Neural cell (in vitro differentiated cells): Measurements from ENCODE around the gene CAMKMT. TPM values are rescaled to one million over a fixed set of nuclear protein-coding genes. Genes with fewer than 3 reads are reported as not detected.
A peak's percentile ranks its signal among the peaks of the same experiment; 100 is the strongest.

Source experiments
- H2AFZ ChIP-seq: fragments of 200-600, 300-800 bp; sonication (generic), shearing (Covaris generic); 2 replicates; pipeline ENCODE4 v1.6.0; 2014; ENCODE audit warnings: low read depth, mild to moderate bottlenecking, antibody characterized with exemption, low read length, moderate library complexity
- H3F3A ChIP-seq: fragments of 200-600 bp; shearing (Covaris generic); 2 replicates; pipeline ENCODE4 v1.6.1; 2016; ENCODE audit warnings: mild to moderate bottlenecking, moderate library complexity, mixed read lengths, antibody characterized with exemption, low read length; ENCODE audit not compliant: insufficient read depth, poor library complexity, severe bottlenecking
- H3K27ac ChIP-seq: fragments of 200-600, 300-800 bp; sonication (generic), shearing (Covaris generic); 2 replicates; pipeline ENCODE4 v1.5.1; 2014; ENCODE audit warnings: mild to moderate bottlenecking, low read length, moderate library complexity
- H3K27me3 ChIP-seq: fragments of 300-800, 200-600 bp; sonication (generic), shearing (Covaris generic); 2 replicates; pipeline ENCODE4 v1.6.0; 2014; ENCODE audit warnings: mild to moderate bottlenecking, low read depth, low read length, moderate library complexity; ENCODE audit not compliant: insufficient read depth
- H3K36me3 ChIP-seq: fragments of 300-800, 200-600 bp; sonication (generic), shearing (Covaris generic); 2 replicates; pipeline ENCODE4 v1.5.1; 2014; ENCODE audit warnings: mild to moderate bottlenecking, antibody characterized with exemption, low read length, moderate library complexity; ENCODE audit not compliant: insufficient read depth
- H3K4me2 ChIP-seq: fragments of 300-800, 200-600 bp; sonication (generic), shearing (Covaris generic); 2 replicates; pipeline ENCODE4 v1.6.0; 2014; ENCODE audit warnings: mild to moderate bottlenecking, low read length
- H3K4me3 ChIP-seq: fragments of 300-800, 200-600 bp; sonication (generic), shearing (Covaris generic); 2 replicates; pipeline ENCODE4 v1.5.1; 2014; ENCODE audit warnings: mild to moderate bottlenecking, low read length, moderate library complexity
- H3K79me2 ChIP-seq: fragments of 200-600 bp; shearing (Covaris generic); replicated peaks from 2 replicates; pipeline ENCODE4 v1.6.0; 2014; ENCODE audit warnings: mild to moderate bottlenecking, low read length, moderate library complexity; ENCODE audit not compliant: insufficient read depth
- H3K9ac ChIP-seq: fragments of 300-800, 200-600 bp; sonication (generic), shearing (Covaris generic); 2 replicates; pipeline ENCODE4 v1.6.1; 2016; ENCODE audit warnings: mild to moderate bottlenecking, low read length, mixed read lengths
- H3K9me2 ChIP-seq: fragments of 200-600 bp; shearing (Covaris generic); 2 replicates; pipeline ENCODE4 v1.6.1; 2016; ENCODE audit warnings: mild to moderate bottlenecking, low read length, mixed read lengths; ENCODE audit not compliant: insufficient read depth
- H3K9me3 ChIP-seq: fragments of 200-600, 300-800 bp; sonication (generic), shearing (Covaris generic); 2 replicates; pipeline ENCODE4 v1.6.1; 2016; ENCODE audit warnings: mild to moderate bottlenecking, mixed run types, low read length, moderate library complexity, mixed read lengths
- H4K20me1 ChIP-seq: fragments of 200-600 bp; shearing (Covaris generic); 2 replicates; pipeline ENCODE4 v1.6.1; 2016; ENCODE audit warnings: mild to moderate bottlenecking, mixed run types; ENCODE audit not compliant: insufficient read depth
- CTCF ChIP-seq: fragments of 450-650 bp; IDR thresholded peaks from 2 replicates; pipeline ENCODE4 v1.5.1; 2014; ENCODE audit warnings: antibody characterized with exemption, mild to moderate bottlenecking, moderate library complexity; ENCODE audit not compliant: poor library complexity, severe bottlenecking
- EP300 ChIP-seq: fragments of 450-650 bp; conservative IDR thresholded peaks from 2 replicates; pipeline ENCODE4 v1.6.1; 2014; ENCODE audit warnings: antibody characterized with exemption, mild to moderate bottlenecking, moderate library complexity; ENCODE audit not compliant: poor library complexity, severe bottlenecking
- EZH2 ChIP-seq: fragments of 200-600, 300-800 bp; shearing (Covaris generic), sonication (generic); IDR thresholded peaks from 2 replicates; pipeline ENCODE4 v1.6.1; 2014; ENCODE audit warnings: antibody characterized with exemption, low read length, borderline replicate concordance, mild to moderate bottlenecking; ENCODE audit not compliant: insufficient read depth, poor library complexity, severe bottlenecking
- MXI1 ChIP-seq: fragments of 450-650 bp; conservative IDR thresholded peaks from 2 replicates; pipeline ENCODE4 v1.6.1; 2014; ENCODE audit warnings: antibody characterized with exemption, mild to moderate bottlenecking; ENCODE audit not compliant: poor library complexity, severe bottlenecking
- POLR2AphosphoS5 ChIP-seq: IDR thresholded peaks from 2 replicates; pipeline ENCODE4 v1.6.1; 2012
- RAD21 ChIP-seq: fragments of 450-650 bp; conservative IDR thresholded peaks from 2 replicates; pipeline ENCODE4 v1.6.1; 2014; ENCODE audit warnings: antibody characterized with exemption, mild to moderate bottlenecking, moderate library complexity
- REST ChIP-seq: IDR thresholded peaks from 2 replicates; pipeline ENCODE4 v1.6.1; 2012; ENCODE audit warnings: borderline replicate concordance
- SMC3 ChIP-seq: fragments of 450-650 bp; conservative IDR thresholded peaks from 2 replicates; pipeline ENCODE4 v1.6.1; 2014; ENCODE audit warnings: antibody characterized with exemption, mild to moderate bottlenecking, moderate library complexity; ENCODE audit not compliant: poor library complexity
- TAF1 ChIP-seq: IDR thresholded peaks from 2 replicates; pipeline ENCODE4 v1.6.1; 2012; ENCODE audit warnings: low read depth
- polyA minus RNA-seq: library from RNA; depleted of rRNA, polyadenylated mRNA; stranded (reverse); fragments of >200 nt; gene quantifications from 2 replicates; pipeline ENCODE4 v1.2.3, GENCODE V29; 2014
- polyA plus RNA-seq: library from polyadenylated mRNA; depleted of rRNA; stranded (reverse); fragments of >200 nt; gene quantifications from 2 replicates; pipeline ENCODE4 v1.2.3, GENCODE V29; 2014

Gene CAMKMT
- 4.0 and 5.1 TPM in 2 replicates for polyA plus RNA-seq
- 5.4 and 10.1 TPM in 2 replicates for polyA minus RNA-seq

- Histone ChIP-seq H3K27ac (peak within 1 kb of the TSS; percentile 99), H3F3A (peaks cover 3% of the 10 kb centered on the region), H3K4me2 (peak within 1 kb of the TSS; percentile 91), H3K36me3 (peaks cover 5% of the 10 kb centered on the region), H3K9me3 (no peaks in the 10 kb centered on the region), H3K4me3 (peak within 1 kb of the TSS; percentile 86), H3K79me2 (peaks cover 45% of the 10 kb centered on the region), H3K9ac (peak within 1 kb of the TSS; percentile 99), H3K27me3 (no peaks in the 10 kb centered on the region), H2AFZ (peak within 1 kb of the TSS; percentile 89), H4K20me1 (peaks cover 4% of the 10 kb centered on the region), H3K9me2 (no peaks in the 10 kb centered on the region)
- TF ChIP-seq SMC3 (peak; percentile 8), POLR2AphosphoS5 (peak; percentile 98), EZH2 (no peak), EP300 (peak; percentile 75), RAD21 (peak; percentile 29), CTCF (peak; percentile 20), REST (peak; percentile 78), TAF1 (peak; percentile 63), MXI1 (peak; percentile 72)
These were observed at the start of gene CAMKMT, which contains the start of gene PREPL for GRCh38 chr2:44361330-44362206. Gene CAMKMT, plus strand, starts transcription at chr2:44361947. Gene PREPL, minus strand, starts transcription at chr2:44361494. Its CDS starts 15,152 bp downstream, at chr2:44346342.

- Histone ChIP-seq H3K9me2 (no peaks in the 10 kb centered on the region), H3K4me3 (no peak overlapping the region), H3K9ac (no peak overlapping the region), H4K20me1 (no peaks in the 10 kb centered on the region), H3K27ac (no peak overlapping the region), H3K79me2 (no peaks in the 10 kb centered on the region), H3K36me3 (peaks cover 36% of the 10 kb centered on the region), H2AFZ (no peak overlapping the region), H3F3A (no peaks in the 10 kb centered on the region), H3K9me3 (peaks cover 6% of the 10 kb centered on the region), H3K4me2 (no peak overlapping the region), H3K27me3 (no peaks in the 10 kb centered on the region)
- no peak for TF ChIP-seq MXI1
- TF ChIP-seq RAD21: no peak
- no peak for TF ChIP-seq EZH2
- TF ChIP-seq POLR2AphosphoS5: no peak
- no peak for TF ChIP-seq REST
- TF ChIP-seq EP300: no peak
- no peak for TF ChIP-seq SMC3
- TF ChIP-seq CTCF: no peak
These were observed 47.4 kb upstream of the CAMKMT start for GRCh38 chr2:44314362-44314761.
